NCI-H82 treated with DMSO at 0.1 percent for 48 hours (cell line): ENCODE results near the gene PLCXD3.

Experiments
- DNase-seq: peaks from one replicate; lab custom pipeline; 2025; ENCODE audit not compliant: unreplicated experiment; lab: John Stamatoyannopoulos, UW

Gene PLCXD3

GRCh38 chr5:41415242-41415641 is 95.2 kb downstream of the PLCXD3 start:
- no peak for DNase-seq

- no peak for DNase-seq
These were observed 95.8 kb downstream of the PLCXD3 start for GRCh38 chr5:41414598-41414997.

- DNase-seq = no peak
These were observed 97.3 kb downstream of the PLCXD3 start for GRCh38 chr5:41413074-41413473.

GRCh38 chr5:41412496-41412895 is 97.9 kb downstream of the PLCXD3 start:
- DNase-seq = no peak

- no peak for DNase-seq
These were observed 99.7 kb downstream of the PLCXD3 start for GRCh38 chr5:41410737-41411136.

- no peak for DNase-seq
These were observed 100.1 kb downstream of the PLCXD3 start for GRCh38 chr5:41410307-41410706.

GRCh38 chr5:41408676-41409443 is 101.5 kb downstream of the PLCXD3 start:
- DNase-seq = peak; percentile 49

GRCh38 chr5:41406936-41407335 is 103.5 kb downstream of the PLCXD3 start:
- no peak for DNase-seq

- DNase-seq = no peak
These were observed 104.0 kb downstream of the PLCXD3 start for GRCh38 chr5:41406424-41406823.

- DNase-seq = no peak
These were observed 105.6 kb downstream of the PLCXD3 start for GRCh38 chr5:41404757-41405156.

- no peak for DNase-seq
These were observed 106.6 kb downstream of the PLCXD3 start for GRCh38 chr5:41403846-41404245.

GRCh38 chr5:41402845-41403244 is 107.6 kb downstream of the PLCXD3 start:
- no peak for DNase-seq

- no peak for DNase-seq
These were observed 110.6 kb downstream of the PLCXD3 start for GRCh38 chr5:41399839-41400238.

- DNase-seq = no peak
These were observed 118.4 kb downstream of the PLCXD3 start for GRCh38 chr5:41392016-41392415.

- DNase-seq = no peak
These were observed 135.8 kb downstream of the PLCXD3 start for GRCh38 chr5:41374631-41375030.

GRCh38 chr5:41373230-41373629 is 137.2 kb downstream of the PLCXD3 start:
- no peak for DNase-seq

- no peak for DNase-seq
These were observed 138.7 kb downstream of the PLCXD3 start for GRCh38 chr5:41371738-41372137.

- no peak for DNase-seq
These were observed 139.9 kb downstream of the PLCXD3 start for GRCh38 chr5:41370482-41370881.

GRCh38 chr5:41369799-41370198 is 140.6 kb downstream of the PLCXD3 start:
- DNase-seq = no peak

- DNase-seq = no peak
These were observed 142.2 kb downstream of the PLCXD3 start for GRCh38 chr5:41368158-41368557.

GRCh38 chr5:41365369-41365768 is 145.0 kb downstream of the PLCXD3 start:
- DNase-seq = no peak

GRCh38 chr5:41364346-41364745 is 146.1 kb downstream of the PLCXD3 start:
- DNase-seq = no peak

GRCh38 chr5:41363343-41363986 is 146.9 kb downstream of the PLCXD3 start:
- DNase-seq = no peak
